ENCODE measurements around the gene TXNRD1. TPM values are rescaled to one million over a fixed set of nuclear protein-coding genes. Genes with fewer than 3 reads are reported as not detected.

TXNRD1 gene
- total RNA-seq, 4 donors from 2014 or later: 33.1 to 52.1 (median 39.4) TPM

- Histone ChIP-seq H3K27ac (no peak overlapping the region), H3K36me3 (peaks cover 66% of the 10 kb centered on the region), H3K27me3 (no peaks in the 10 kb centered on the region), H3K9me3 (no peaks in the 10 kb centered on the region), H3K4me3 (no peak overlapping the region), H3K4me1 (no peaks in the 10 kb centered on the region)
- WGBS: 94% methylated on average over 7 of the region's 7 CpGs
- TF ChIP-seq CTCF (IDR thresholded peaks at IDR 0.05): no peak
- no peak for TF ChIP-seq POLR2A (IDR thresholded peaks at IDR 0.05)
- TF ChIP-seq EP300 (IDR thresholded peaks at IDR 0.05): no peak
- no peak for TF ChIP-seq POLR2AphosphoS5 (IDR thresholded peaks at IDR 0.05)
- DNase-seq (ENCODE audit: low spot score in 2 of 2): no peak
Measured at GRCh38 chr12:104345234-104346066, 129.9 kb downstream of the TXNRD1 start.

GRCh38 chr12:104347374-104348075 is 131.9 kb downstream of the TXNRD1 start:
- H3K27me3 ChIP-seq: no peaks in the 10 kb centered on the region
- peaks cover 64% of the 10 kb centered on the region for H3K36me3 ChIP-seq
- no peak for DNase-seq (ENCODE audit: low spot score in 2 of 2)
- no peak overlapping the region for H3K4me3 ChIP-seq
- TF ChIP-seq CTCF (IDR thresholded peaks at IDR 0.05) (no peak), POLR2AphosphoS5 (IDR thresholded peaks at IDR 0.05) (no peak), POLR2A (IDR thresholded peaks at IDR 0.05) (no peak), EP300 (IDR thresholded peaks at IDR 0.05) (no peak)
- H3K9me3 ChIP-seq: no peaks in the 10 kb centered on the region
- H3K4me1 ChIP-seq: no peaks in the 10 kb centered on the region
- 83% methylated on average over 5 of the region's 5 CpGs for WGBS
- no peak overlapping the region for H3K27ac ChIP-seq

GRCh38 chr12:104348283-104348993 is 132.9 kb downstream of the TXNRD1 start:
- Histone ChIP-seq H3K4me3 (no peak overlapping the region), H3K27ac (no peak overlapping the region), H3K27me3 (no peaks in the 10 kb centered on the region), H3K9me3 (no peaks in the 10 kb centered on the region), H3K4me1 (no peaks in the 10 kb centered on the region), H3K36me3 (peaks cover 64% of the 10 kb centered on the region)
- TF ChIP-seq POLR2AphosphoS5 (IDR thresholded peaks at IDR 0.05): no peak
- no peak for TF ChIP-seq EP300 (IDR thresholded peaks at IDR 0.05)
- TF ChIP-seq POLR2A (IDR thresholded peaks at IDR 0.05): no peak
- no peak for TF ChIP-seq CTCF (IDR thresholded peaks at IDR 0.05)
- DNase-seq (ENCODE audit: low spot score in 2 of 2): no peak
- WGBS: 89% methylated on average over 11 of the region's 11 CpGs

- TF ChIP-seq POLR2A (IDR thresholded peaks at IDR 0.05) (no peak), CTCF (IDR thresholded peaks at IDR 0.05) (no peak), EP300 (IDR thresholded peaks at IDR 0.05) (no peak), POLR2AphosphoS5 (IDR thresholded peaks at IDR 0.05) (no peak)
- Histone ChIP-seq H3K27ac (no peak overlapping the region), H3K36me3 (peaks cover 59% of the 10 kb centered on the region), H3K4me1 (no peaks in the 10 kb centered on the region), H3K9me3 (no peaks in the 10 kb centered on the region), H3K4me3 (no peak overlapping the region), H3K27me3 (no peaks in the 10 kb centered on the region)
- WGBS: 94% methylated on average over 2 of the region's 2 CpGs
- no peak for DNase-seq (ENCODE audit: low spot score in 2 of 2)
Measured at GRCh38 chr12:104348994-104349494, 133.5 kb downstream of the TXNRD1 start.
